Loucy (cell line): ENCODE measurements around the gene FAM168A.

Experiments used
- H2AFZ ChIP-seq: fragments of 200-600 bp; sonication (generic); 2 replicates; pipeline ENCODE4 v1.6.0; 2016; ENCODE audit warnings: antibody characterized with exemption, mild to moderate bottlenecking, low read length, moderate library complexity
- H3F3A ChIP-seq: fragments of 200-600 bp; 2 replicates; pipeline ENCODE4 v1.6.0; 2016; ENCODE audit warnings: antibody characterized with exemption, low read depth, mild to moderate bottlenecking
- H3K27me3 ChIP-seq: fragments of 200-600 bp; sonication (generic); 2 replicates; pipeline ENCODE4 v1.6.1; 2014; ENCODE audit warnings: low read length, mild to moderate bottlenecking; ENCODE audit not compliant: insufficient read depth, poor library complexity, severe bottlenecking
- H3K36me3 ChIP-seq: fragments of 200-600 bp; sonication (generic); 2 replicates; pipeline ENCODE4 v1.6.1; 2016; ENCODE audit warnings: low read length; ENCODE audit not compliant: insufficient read depth
- H3K4me1 ChIP-seq: fragments of 200-600 bp; sonication (generic); 2 replicates; pipeline ENCODE4 v1.5.1; 2014; ENCODE audit warnings: low read length, mild to moderate bottlenecking; ENCODE audit not compliant: insufficient read depth, poor library complexity, severe bottlenecking
- H3K4me2 ChIP-seq: fragments of 200-600 bp; sonication (generic); 2 replicates; pipeline ENCODE4 v1.6.0; 2014; ENCODE audit warnings: antibody characterized with exemption, low read length, low read depth, mild to moderate bottlenecking; ENCODE audit not compliant: poor library complexity, severe bottlenecking
- H3K4me3 ChIP-seq: fragments of 200-600 bp; sonication (generic); 2 replicates; pipeline ENCODE4 v1.5.1; 2014; ENCODE audit warnings: low read length, mild to moderate bottlenecking, mixed read lengths; ENCODE audit not compliant: poor library complexity, severe bottlenecking
- H3K79me2 ChIP-seq: fragments of 200-600 bp; sonication (generic); 2 replicates; pipeline ENCODE4 v1.6.1; 2014; ENCODE audit warnings: low read length; ENCODE audit not compliant: insufficient read depth
- H3K9ac ChIP-seq: fragments of 200-600 bp; sonication (generic); 2 replicates; pipeline ENCODE4 v1.6.0; 2014; ENCODE audit warnings: mild to moderate bottlenecking, low read depth, low read length, moderate library complexity; ENCODE audit not compliant: poor library complexity, severe bottlenecking
- H3K9me2 ChIP-seq: fragments of 200-600 bp; sonication (generic); replicated peaks from 2 replicates; pipeline ENCODE4 v1.6.1; 2016; ENCODE audit warnings: low read depth, low read length, mixed read lengths
- H3K9me3 ChIP-seq: fragments of 200-600 bp; sonication (generic); 2 replicates; pipeline ENCODE4 v1.6.1; 2014; ENCODE audit warnings: mild to moderate bottlenecking, antibody characterized with exemption, low read length, low read depth; ENCODE audit not compliant: insufficient read depth
- H4K20me1 ChIP-seq: fragments of 200-600 bp; sonication (generic); 2 replicates; pipeline ENCODE4 v1.6.0; 2014; ENCODE audit warnings: antibody characterized with exemption, low read length, mild to moderate bottlenecking; ENCODE audit not compliant: insufficient read depth, poor library complexity, severe bottlenecking
- CTCF ChIP-seq: fragments of 200-600 bp; sonication (generic); conservative IDR thresholded peaks from 2 replicates; pipeline ENCODE4 v1.5.1; 2014; ENCODE audit warnings: mild to moderate bottlenecking, antibody characterized with exemption, low read length
- EZH2phosphoT487 ChIP-seq: fragments of 200-600 bp; IDR thresholded peaks from 2 replicates; pipeline ENCODE4 v1.6.1; 2018; ENCODE audit warnings: antibody characterized with exemption, mild to moderate bottlenecking, moderate library complexity, borderline replicate concordance

Gene FAM168A

DNA sequence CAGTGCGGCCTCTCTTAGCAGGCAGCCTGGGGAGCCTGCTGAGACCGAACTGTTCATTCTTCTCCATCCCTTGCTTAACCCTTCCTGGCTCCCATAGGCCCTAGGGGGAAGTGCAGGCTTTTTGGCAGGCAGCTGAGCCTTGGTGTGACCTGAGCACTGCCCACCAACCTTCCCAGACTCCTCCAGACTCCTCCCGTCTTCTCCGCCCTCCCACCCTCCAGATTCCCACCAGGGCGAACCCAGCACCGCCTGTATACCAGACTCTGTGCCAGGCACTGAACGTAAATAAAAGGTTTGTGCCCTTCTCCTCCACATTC lies 213.8 kb downstream of the FAM168A start:
- peak overlapping the region; percentile 87 for H3K4me2 ChIP-seq
- peaks cover 77% of the 10 kb centered on the region for H3K4me1 ChIP-seq

GRCh38 chr11:73383249-73384124 lies 214.4 kb downstream of the FAM168A start:
- Histone ChIP-seq H3K9ac (peak overlapping the region; percentile 33), H3K4me2 (peak overlapping the region; percentile 87), H3K4me3 (no peak overlapping the region)

More for the DNA sequence above, 213.8 kb downstream of the FAM168A start:
- Histone ChIP-seq H3K9me2 (no peaks in the 10 kb centered on the region), H3K9me3 (no peaks in the 10 kb centered on the region), H3K27me3 (no peaks in the 10 kb centered on the region), H3F3A (no peaks in the 10 kb centered on the region), H2AFZ (no peak overlapping the region), H3K36me3 (no peaks in the 10 kb centered on the region; the same call in 1 of the 2 replicates), H3K79me2 (peaks cover 99% of the 10 kb centered on the region), H3K9ac (peak overlapping the region; percentile 16), H3K4me3 (no peak overlapping the region), H4K20me1 (peaks cover 65% of the 10 kb centered on the region)
- no peak for TF ChIP-seq CTCF
- no peak for TF ChIP-seq EZH2phosphoT487

GRCh38 chr11:73382747-73383146 lies 215.2 kb downstream of the FAM168A start:
- H3K4me3 ChIP-seq, result no peak overlapping the region
- H3K9me3 ChIP-seq, result no peaks in the 10 kb centered on the region
- H2AFZ ChIP-seq, result no peak overlapping the region
- peak overlapping the region; percentile 87 for H3K4me2 ChIP-seq
- H3K79me2 ChIP-seq, result peaks cover 100% of the 10 kb centered on the region
- no peaks in the 10 kb centered on the region for H3K9me2 ChIP-seq
- H3K9ac ChIP-seq, result peak overlapping the region; percentile 33
- no peaks in the 10 kb centered on the region for H3K36me3 ChIP-seq
- H3K27me3 ChIP-seq, result no peaks in the 10 kb centered on the region
- H4K20me1 ChIP-seq, result peaks cover 78% of the 10 kb centered on the region
- no peaks in the 10 kb centered on the region for H3F3A ChIP-seq
- peaks cover 90% of the 10 kb centered on the region for H3K4me1 ChIP-seq
- no peak for TF ChIP-seq EZH2phosphoT487
- TF ChIP-seq CTCF, result no peak

More at GRCh38 chr11:73383249-73384124, 214.4 kb downstream of the FAM168A start:
- peaks cover 100% of the 10 kb centered on the region for H3K79me2 ChIP-seq
- no peaks in the 10 kb centered on the region for H3K27me3 ChIP-seq
- H3F3A ChIP-seq, result no peaks in the 10 kb centered on the region
- H4K20me1 ChIP-seq, result peaks cover 71% of the 10 kb centered on the region
- H3K9me3 ChIP-seq, result no peaks in the 10 kb centered on the region
- TF ChIP-seq EZH2phosphoT487, result no peak
- TF ChIP-seq CTCF, result no peak
- H3K36me3 ChIP-seq, result no peaks in the 10 kb centered on the region
- H2AFZ ChIP-seq, result no peak overlapping the region
- H3K9me2 ChIP-seq, result no peaks in the 10 kb centered on the region
- H3K4me1 ChIP-seq, result peaks cover 83% of the 10 kb centered on the region
